CMK (cell line): ENCODE measurements around the gene SLC25A33.

Experiments used
- DNase-seq: peaks from one replicate; pipeline ENCODE4 v3.0.0-alpha.2; 2010; ENCODE audit warnings: low read depth

SLC25A33 gene

GRCh38 chr1:9601942-9602793 is 62.9 kb downstream of the SLC25A33 start:
- DNase-seq, result no peak

- no peak for DNase-seq
These were observed 63.5 kb downstream of the SLC25A33 start for GRCh38 chr1:9602794-9603167.

GRCh38 chr1:9603307-9603706 is 64.0 kb downstream of the SLC25A33 start:
- no peak for DNase-seq

- DNase-seq, result no peak
These were observed 64.8 kb downstream of the SLC25A33 start for GRCh38 chr1:9603766-9604753.

DNA sequence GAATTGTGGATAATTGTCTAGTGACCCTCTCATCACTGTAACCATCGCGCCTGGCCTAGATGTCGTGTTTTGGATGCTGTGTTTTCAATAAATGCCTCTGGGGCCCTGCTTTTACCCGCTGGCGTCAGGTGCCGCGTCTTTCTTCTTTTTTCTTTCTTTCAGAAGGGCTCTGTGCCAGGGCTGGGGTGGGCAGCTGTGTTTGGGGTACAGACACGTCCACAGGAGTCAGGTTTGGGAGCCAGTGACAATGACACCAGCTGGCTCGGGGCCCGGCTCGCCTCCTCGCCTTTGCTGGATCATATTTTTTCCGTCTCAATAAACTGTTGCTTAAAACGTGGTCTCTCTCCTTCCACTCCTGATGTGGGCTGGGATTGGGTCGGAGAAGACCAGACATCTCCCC is 65.6 kb downstream of the SLC25A33 start:
- no peak for DNase-seq

- no peak for DNase-seq
These were observed 66.7 kb downstream of the SLC25A33 start for GRCh38 chr1:9605946-9606455.

GRCh38 chr1:9606458-9606857 is 67.2 kb downstream of the SLC25A33 start:
- DNase-seq, result no peak

DNA sequence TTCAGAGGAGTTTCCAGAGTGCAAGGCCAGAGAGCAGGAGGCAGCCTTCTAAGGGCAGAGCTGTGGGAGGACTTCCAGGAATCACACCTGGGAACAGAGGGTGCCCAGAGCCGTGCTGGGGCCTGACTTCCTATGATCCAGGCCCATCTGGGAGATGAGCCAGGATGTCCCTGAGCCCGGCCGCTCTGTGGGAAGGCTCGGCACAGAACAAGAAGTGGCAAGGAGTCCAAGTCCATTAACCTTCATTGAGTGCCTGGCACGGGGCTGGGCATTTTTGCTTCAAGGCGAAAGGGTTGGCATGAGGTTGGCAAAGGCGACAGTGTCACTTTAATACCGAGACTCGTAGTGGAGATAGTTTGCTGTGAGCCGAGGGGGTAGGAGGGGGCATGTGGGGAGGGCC is 67.7 kb downstream of the SLC25A33 start:
- DNase-seq, result no peak

- no peak for DNase-seq
These were observed 68.1 kb downstream of the SLC25A33 start for GRCh38 chr1:9607352-9607751.

DNA sequence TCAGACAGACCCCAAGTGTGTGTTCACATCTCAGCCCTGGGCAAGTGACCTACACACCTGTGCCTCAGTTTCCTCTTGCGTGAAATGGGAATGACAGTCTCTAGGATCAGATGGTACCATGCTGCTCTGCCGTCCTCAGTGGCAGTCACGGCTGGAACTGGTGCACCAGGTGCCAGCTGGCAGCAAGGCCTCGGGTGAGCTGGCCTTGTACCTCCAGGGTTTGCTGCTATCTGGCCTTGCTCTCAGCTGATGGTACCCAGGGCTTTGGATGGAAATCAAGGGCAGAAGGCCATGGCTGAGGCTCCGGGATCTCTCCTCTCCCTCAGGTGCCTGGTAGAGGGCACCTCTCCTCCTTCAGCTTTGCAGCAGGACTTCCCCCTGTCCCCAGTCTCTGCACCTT is 70.7 kb downstream of the SLC25A33 start:
- DNase-seq, result no peak

GRCh38 chr1:9610548-9610947 is 71.3 kb downstream of the SLC25A33 start:
- DNase-seq, result no peak

GRCh38 chr1:9611716-9612115 is 72.5 kb downstream of the SLC25A33 start:
- DNase-seq, result no peak

DNA sequence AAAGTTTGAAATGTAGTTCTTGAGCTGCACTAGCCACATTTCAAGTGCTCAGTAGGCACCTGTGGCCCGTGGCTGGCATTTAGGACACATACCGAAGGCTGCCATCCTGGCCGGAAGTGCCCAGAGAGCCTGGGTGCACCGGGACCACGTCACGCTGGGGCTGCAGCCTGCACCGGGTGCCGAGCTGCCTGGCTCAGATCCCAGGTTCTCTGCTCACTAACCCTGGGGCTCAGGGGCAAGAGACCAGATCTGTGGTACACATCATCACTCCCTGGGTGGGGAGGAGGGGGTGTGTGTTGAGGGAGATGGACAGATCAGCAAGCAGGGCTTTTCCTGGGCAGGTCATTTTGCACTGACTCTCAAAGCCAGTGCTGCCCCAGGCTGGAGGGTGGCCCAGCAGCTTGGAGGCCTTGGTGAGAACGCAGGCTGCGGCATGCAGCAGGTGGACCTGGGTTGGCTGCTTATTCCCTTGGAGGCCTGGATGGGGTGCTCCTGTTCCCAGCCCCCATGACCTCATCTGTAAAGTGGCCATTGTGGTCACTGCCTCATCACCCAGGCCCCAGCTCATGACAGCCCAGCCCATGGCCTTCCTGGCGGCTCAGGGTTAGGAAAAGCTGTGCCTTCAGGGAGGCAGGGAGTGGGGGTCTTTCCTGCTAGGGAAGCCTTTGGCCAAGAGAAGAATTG is 73.0 kb downstream of the SLC25A33 start:
- DNase-seq, result no peak

DNA sequence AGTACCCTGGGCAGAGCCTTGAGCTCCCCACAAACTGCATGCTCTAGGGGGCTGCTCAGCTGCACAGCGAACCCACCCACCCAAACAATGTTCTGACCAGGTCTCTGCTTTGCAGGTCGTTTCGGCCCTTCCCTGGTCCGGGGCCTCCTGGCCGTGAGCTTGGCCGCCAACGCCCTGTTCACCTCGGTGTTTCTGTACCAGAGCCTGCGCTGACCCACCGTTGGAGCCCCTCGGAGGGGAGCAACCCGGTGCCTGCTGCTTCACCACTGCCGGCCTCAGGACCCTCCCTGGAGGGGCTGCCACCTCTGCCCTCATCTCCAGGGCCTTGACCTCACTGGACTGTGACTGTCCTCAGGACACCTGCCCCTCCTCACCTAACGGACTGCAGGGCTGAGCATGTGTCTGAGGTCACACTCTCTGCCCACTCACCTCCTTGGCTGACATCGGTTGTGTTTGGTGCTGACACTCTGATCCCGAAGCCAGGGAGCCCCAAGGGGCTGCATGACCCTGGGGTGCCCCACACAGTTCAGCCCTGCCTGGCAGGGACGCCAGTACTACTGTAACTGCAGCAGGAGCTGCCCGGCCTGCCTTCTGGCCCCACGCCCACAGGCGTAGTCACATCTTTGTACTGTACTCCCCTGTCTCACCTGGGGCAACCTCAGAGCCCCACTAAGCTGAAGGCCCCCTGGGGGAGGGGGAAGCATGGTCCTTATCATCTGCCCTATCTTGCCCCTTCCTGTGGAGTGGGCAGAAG is 73.8 kb downstream of the SLC25A33 start:
- no peak for DNase-seq

DNA sequence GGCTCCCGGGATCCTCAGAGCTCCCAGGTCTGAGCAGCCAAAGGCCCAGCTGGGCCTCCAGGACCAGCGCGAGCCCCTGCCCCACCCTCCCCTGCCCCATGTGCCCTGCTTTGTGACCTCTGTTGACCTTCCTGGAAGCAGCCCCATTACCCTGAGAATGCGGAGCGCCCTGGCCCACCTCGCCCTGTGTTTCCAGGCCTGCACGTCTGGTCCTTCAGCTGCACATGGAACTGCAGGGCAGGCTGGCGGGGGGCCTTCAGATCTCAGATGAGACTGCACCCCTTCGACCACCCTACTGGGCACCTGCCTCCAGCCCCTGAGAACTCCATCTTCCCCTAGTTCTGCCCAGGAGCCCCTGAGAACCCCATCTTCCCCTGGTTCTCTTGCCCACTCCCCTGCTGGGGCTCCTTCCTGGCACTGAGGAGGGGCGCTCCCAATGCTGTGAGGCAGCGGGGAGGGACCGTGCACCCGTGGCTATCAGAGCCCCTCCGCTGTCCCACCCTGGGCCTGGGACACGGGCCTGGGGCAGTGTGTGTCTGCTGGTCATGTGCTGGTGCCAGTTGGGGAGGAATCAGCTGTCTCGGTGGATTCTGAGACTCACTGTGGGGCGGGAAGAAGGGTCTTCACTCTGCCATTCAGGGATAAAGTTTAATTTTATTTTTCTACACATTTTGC is 74.5 kb downstream of the SLC25A33 start:
- DNase-seq, result no peak

DNA sequence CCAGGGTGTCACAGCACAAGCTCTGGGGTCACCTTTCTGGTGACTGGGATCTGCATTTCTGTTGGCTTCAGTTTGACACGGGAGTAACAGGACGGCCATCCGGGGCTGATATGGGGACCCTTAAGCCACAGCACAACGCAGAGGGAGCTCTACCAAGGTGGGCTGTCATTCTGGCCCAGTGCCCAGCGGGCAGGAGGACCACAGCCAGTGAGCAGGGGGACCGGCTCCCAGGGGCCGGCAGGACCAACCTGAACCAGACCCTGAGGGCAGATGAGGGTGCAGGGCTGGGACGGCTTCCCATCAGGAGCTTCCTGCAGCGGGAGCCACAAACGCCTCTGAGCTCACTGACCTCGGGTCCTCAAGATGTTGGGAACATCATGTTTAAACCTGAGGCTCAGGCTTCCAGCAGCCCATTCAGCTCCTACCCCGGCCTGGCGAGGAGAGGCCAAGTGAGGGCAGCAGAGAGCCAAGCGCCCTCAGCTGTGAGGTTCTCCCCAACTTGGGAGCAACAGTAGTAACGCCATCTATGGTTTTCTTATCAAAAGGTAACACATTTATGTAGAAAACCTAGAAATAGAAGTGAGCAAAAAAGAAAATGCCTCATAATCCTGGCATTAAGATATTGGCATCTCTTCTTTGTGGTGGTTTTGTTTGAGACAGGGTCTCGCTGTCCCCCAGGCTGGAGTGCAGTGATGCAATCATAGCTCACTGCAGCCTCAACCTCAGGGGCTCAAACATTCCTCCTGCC is 76.2 kb downstream of the SLC25A33 start:
- DNase-seq, result peak; percentile 54

DNA sequence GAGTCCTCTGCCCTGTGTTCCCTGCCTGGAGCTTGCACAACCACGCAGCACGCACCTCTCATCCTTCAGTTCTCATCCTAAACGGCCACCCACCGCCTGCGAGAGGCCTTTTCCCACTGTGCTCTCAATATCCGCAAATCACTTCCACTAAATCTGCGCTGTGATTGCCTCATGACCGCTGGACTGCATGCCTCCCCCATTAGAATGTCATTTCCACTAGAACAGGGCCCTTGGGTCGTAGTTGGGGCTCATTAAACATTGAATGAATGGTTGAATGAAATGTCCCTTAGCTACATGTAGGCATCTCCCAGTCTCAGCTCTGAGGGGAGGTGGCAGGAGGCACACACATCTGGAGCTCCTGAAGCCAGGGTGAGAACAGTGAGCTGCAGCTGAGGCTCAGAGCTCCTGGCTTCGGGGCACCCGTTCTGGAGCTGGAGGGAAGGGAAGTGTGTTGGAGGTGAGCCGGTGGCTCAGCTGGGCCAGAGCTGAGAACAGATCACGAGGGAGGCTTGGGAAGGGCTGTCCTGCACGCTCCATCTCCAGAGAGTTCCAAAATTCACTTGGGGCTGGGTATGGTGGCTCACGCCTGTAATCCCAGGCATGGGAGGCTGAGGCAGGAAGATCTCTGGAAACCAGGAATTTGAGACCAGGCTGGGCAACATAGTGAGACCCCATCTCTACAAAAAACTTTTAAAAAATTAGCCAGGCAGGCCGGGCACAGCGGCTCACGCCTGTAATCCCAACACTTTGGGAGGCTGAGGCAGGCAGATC is 79.8 kb downstream of the SLC25A33 start:
- DNase-seq, result no peak

- DNase-seq, result no peak
These were observed 81.8 kb downstream of the SLC25A33 start for GRCh38 chr1:9621032-9621431.

DNA sequence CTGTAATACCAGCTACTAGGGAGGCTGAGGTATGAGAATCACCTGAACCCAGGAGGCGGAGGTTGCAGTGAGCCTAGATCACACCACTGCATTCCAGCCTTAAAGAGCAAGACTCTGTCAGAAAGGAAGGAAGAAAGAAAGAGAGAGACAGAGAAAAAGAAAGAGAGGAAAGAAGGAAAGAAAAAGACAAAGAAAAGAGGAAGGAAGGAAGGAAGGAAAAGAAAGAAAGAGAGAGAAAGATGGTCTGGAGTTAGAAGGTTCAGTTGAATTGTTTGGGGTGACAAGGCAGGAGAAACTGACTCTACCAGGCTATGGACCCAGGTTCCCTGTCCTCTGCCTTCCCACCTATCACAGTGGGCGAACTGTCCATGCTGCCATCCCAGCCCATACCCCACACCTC is 84.8 kb downstream of the SLC25A33 start:
- no peak for DNase-seq
